BE2C (cell line): ENCODE data around the gene CLDN4.

Source experiments
- DNase-seq: peaks from one replicate; pipeline ENCODE4 v3.0.0-alpha.2; 2020
- H3K27me3 ChIP-seq: fragments of 250-450 bp; sonication (Bioruptor Pico); 2 replicates; pipeline ENCODE4 v1.5.1; 2020; ENCODE audit warnings: mild to moderate bottlenecking
- H3K36me3 ChIP-seq: fragments of 250-450 bp; sonication (Bioruptor Pico); 2 replicates; pipeline ENCODE4 v1.5.1; 2020; ENCODE audit warnings: mild to moderate bottlenecking
- H3K4me1 ChIP-seq: fragments of 250-450 bp; sonication (Bioruptor Pico); 2 replicates; pipeline ENCODE4 v1.5.1; 2020
- H3K4me3 ChIP-seq: 2 replicates; pipeline ENCODE4 v1.5.1; 2011; ENCODE audit warnings: low read depth, low read length
- H3K9me3 ChIP-seq: fragments of 250-450 bp; sonication (Bioruptor Pico); 2 replicates; pipeline ENCODE4 v1.5.1; 2020
- CTCF ChIP-seq: IDR thresholded peaks from 2 replicates; pipeline ENCODE4 v1.5.1; 2012; ENCODE audit warnings: mild to moderate bottlenecking, low read depth, low read length

CLDN4 gene

GRCh38 chr7:73869011-73869798 is 38.4 kb downstream of the CLDN4 start:
- TF ChIP-seq CTCF = no peak
- no peaks in the 10 kb centered on the region for H3K27me3 ChIP-seq
- H3K4me1 ChIP-seq = peaks cover 2% of the 10 kb centered on the region
- H3K9me3 ChIP-seq = no peaks in the 10 kb centered on the region
- H3K4me3 ChIP-seq = no peak overlapping the region
- no peak for DNase-seq
- H3K36me3 ChIP-seq = no peaks in the 10 kb centered on the region

- DNase-seq = peak; percentile 56
- no peaks in the 10 kb centered on the region for H3K9me3 ChIP-seq
Observed at GRCh38 chr7:73870041-73870492, 39.3 kb downstream of the CLDN4 start.

GRCh38 chr7:73871163-73872011 is 40.6 kb downstream of the CLDN4 start:
- no peaks in the 10 kb centered on the region; the same call in none of the 2 replicates for H3K4me1 ChIP-seq
- TF ChIP-seq CTCF = no peak
- no peak for DNase-seq
- H3K4me3 ChIP-seq = no peak overlapping the region
- no peaks in the 10 kb centered on the region for H3K36me3 ChIP-seq
- no peaks in the 10 kb centered on the region for H3K9me3 ChIP-seq
- H3K27me3 ChIP-seq = no peaks in the 10 kb centered on the region

More at GRCh38 chr7:73870041-73870492, 39.3 kb downstream of the CLDN4 start:
- Histone ChIP-seq H3K4me1 (peaks cover 2% of the 10 kb centered on the region), H3K4me3 (no peak overlapping the region), H3K36me3 (no peaks in the 10 kb centered on the region), H3K27me3 (no peaks in the 10 kb centered on the region)
- TF ChIP-seq CTCF = no peak

- no peak for TF ChIP-seq CTCF
- DNase-seq = no peak
- H3K4me3 ChIP-seq = no peak overlapping the region
- no peaks in the 10 kb centered on the region; the same call in none of the 2 replicates for H3K4me1 ChIP-seq
- H3K36me3 ChIP-seq = no peaks in the 10 kb centered on the region
- no peaks in the 10 kb centered on the region for H3K9me3 ChIP-seq
- H3K27me3 ChIP-seq = no peaks in the 10 kb centered on the region
Observed at GRCh38 chr7:73872056-73872908, 41.5 kb downstream of the CLDN4 start.

GRCh38 chr7:73876361-73876760 is 45.6 kb downstream of the CLDN4 start:
- TF ChIP-seq CTCF = no peak
- DNase-seq = no peak
- no peak overlapping the region for H3K4me3 ChIP-seq
- peaks cover 16% of the 10 kb centered on the region for H3K27me3 ChIP-seq
- no peaks in the 10 kb centered on the region; the same call in 1 of the 2 replicates for H3K4me1 ChIP-seq
- H3K9me3 ChIP-seq = no peaks in the 10 kb centered on the region
- H3K36me3 ChIP-seq = no peaks in the 10 kb centered on the region
